H9 (cell line): ENCODE data around the gene TCOF1. TPM values are rescaled to one million over a fixed set of nuclear protein-coding genes. Genes with fewer than 3 reads are reported as not detected.

Experiments used
- DNase-seq: peaks from one replicate; pipeline ENCODE4 v3.0.0-alpha.2; 2017
- H2AFZ ChIP-seq: one replicate; pipeline ENCODE4 v1.6.1; 2013; ENCODE audit warnings: mild to moderate bottlenecking, low read length, control low read depth, moderate library complexity
- H2AK5ac ChIP-seq: 2 replicates; pipeline ENCODE4 v1.6.1; 2013; ENCODE audit warnings: low read length, control low read depth, mixed read lengths; ENCODE audit not compliant: insufficient read length
- H2BK120ac ChIP-seq: one replicate; pipeline ENCODE4 v1.6.1; 2013; ENCODE audit warnings: low read depth, mild to moderate bottlenecking, low read length, control low read depth, inconsistent platforms; ENCODE audit not compliant: poor library complexity, severe bottlenecking
- H2BK12ac ChIP-seq: 2 replicates; pipeline ENCODE4 v1.6.1; 2013; ENCODE audit warnings: low read length, control low read depth, mixed read lengths, low read depth; ENCODE audit not compliant: insufficient read length
- H2BK15ac ChIP-seq: 2 replicates; pipeline ENCODE4 v1.6.1; 2013; ENCODE audit warnings: low read depth, low read length, control low read depth
- H2BK20ac ChIP-seq: one replicate; pipeline ENCODE4 v1.6.1; 2013; ENCODE audit warnings: low read depth, mild to moderate bottlenecking, low read length, control low read depth, inconsistent platforms; ENCODE audit not compliant: poor library complexity, severe bottlenecking
- H2BK5ac ChIP-seq: 2 replicates; pipeline ENCODE4 v1.6.1; 2013; ENCODE audit warnings: low read length, control low read depth, mixed read lengths; ENCODE audit not compliant: insufficient read length
- H3K14ac ChIP-seq: 2 replicates; pipeline ENCODE4 v1.6.1; 2013; ENCODE audit warnings: low read length, control low read depth; ENCODE audit not compliant: insufficient read depth
- H3K18ac ChIP-seq: 2 replicates; pipeline ENCODE4 v1.6.1; 2013; ENCODE audit warnings: low read depth, mild to moderate bottlenecking, mixed read lengths, low read length, control low read depth; ENCODE audit not compliant: insufficient read length
- H3K23ac ChIP-seq: 2 replicates; pipeline ENCODE4 v1.6.1; 2013; ENCODE audit warnings: low read length, control low read depth, mixed read lengths, low read depth; ENCODE audit not compliant: insufficient read length
- H3K23me2 ChIP-seq: 2 replicates; pipeline ENCODE4 v1.6.1; 2013; ENCODE audit warnings: low read depth, mild to moderate bottlenecking, mixed read lengths, low read length, control low read depth; ENCODE audit not compliant: insufficient read length, poor library complexity, severe bottlenecking
- H3K27ac ChIP-seq: 2 replicates; pipeline ENCODE4 v1.5.1; 2013; ENCODE audit warnings: low read length, control low read depth, mixed read lengths, low read depth; ENCODE audit not compliant: insufficient read length
- H3K27me3 ChIP-seq: 2 replicates; pipeline ENCODE4 v1.6.1; 2013; ENCODE audit warnings: low read length, control low read depth, inconsistent platforms; ENCODE audit not compliant: insufficient read depth
- H3K4ac ChIP-seq: 2 replicates; pipeline ENCODE4 v1.6.1; 2013; ENCODE audit warnings: low read depth, mild to moderate bottlenecking, control low read depth, inconsistent platforms, low read length, moderate library complexity
- H3K4me1 ChIP-seq: 2 replicates; pipeline ENCODE4 v1.6.1; 2013; ENCODE audit warnings: low read length, control low read depth, inconsistent platforms; ENCODE audit not compliant: insufficient read depth
- H3K4me2 ChIP-seq: 2 replicates; pipeline ENCODE4 v1.6.1; 2013; ENCODE audit warnings: low read length, control low read depth, mixed read lengths; ENCODE audit not compliant: insufficient read length, insufficient read depth
- H3K56ac ChIP-seq: 2 replicates; pipeline ENCODE4 v1.6.1; 2013; ENCODE audit warnings: low read depth, mild to moderate bottlenecking, mixed read lengths, low read length, control low read depth; ENCODE audit not compliant: insufficient read length
- H3K79me1 ChIP-seq: 2 replicates; pipeline ENCODE4 v1.6.1; 2013; ENCODE audit warnings: low read depth, mild to moderate bottlenecking, moderate library complexity, low read length, control low read depth, inconsistent platforms; ENCODE audit not compliant: insufficient read depth, poor library complexity, severe bottlenecking
- H3K79me2 ChIP-seq: 2 replicates; pipeline ENCODE4 v1.6.1; 2013; ENCODE audit warnings: low read length, control low read depth, inconsistent platforms; ENCODE audit not compliant: insufficient read depth
- H3K9ac ChIP-seq: 2 replicates; pipeline ENCODE4 v1.6.1; 2013; ENCODE audit warnings: low read length, control low read depth, mixed read lengths; ENCODE audit not compliant: insufficient read length; ENCODE audit errors: extremely low read depth
- H3K9me3 ChIP-seq: one replicate; pipeline ENCODE4 v1.6.1; 2013; ENCODE audit warnings: low read depth, low read length, inconsistent platforms; ENCODE audit not compliant: control insufficient read depth
- H3T11ph ChIP-seq: one replicate; pipeline ENCODE4 v1.6.1; 2013; ENCODE audit warnings: mild to moderate bottlenecking, low read length, control low read depth, inconsistent platforms
- H4K20me1 ChIP-seq: one replicate; pipeline ENCODE4 v1.6.1; 2013; ENCODE audit not compliant: control insufficient read depth, insufficient read length, insufficient read depth
- H4K5ac ChIP-seq: 2 replicates; pipeline ENCODE4 v1.6.1; 2013; ENCODE audit warnings: low read depth, mild to moderate bottlenecking, mixed read lengths, low read length, control low read depth; ENCODE audit not compliant: insufficient read length
- H4K8ac ChIP-seq: replicated peaks from 2 replicates; pipeline ENCODE4 v1.6.1; 2013; ENCODE audit warnings: low read length, control low read depth, mixed read lengths, low read depth; ENCODE audit not compliant: insufficient read length
- H4K91ac ChIP-seq: 2 replicates; pipeline ENCODE4 v1.6.1; 2013; ENCODE audit warnings: low read depth, mild to moderate bottlenecking, moderate library complexity, mixed read lengths, low read length, control low read depth; ENCODE audit not compliant: insufficient read length
- H3K27ac Mint-ChIP-seq, 3 experiments: 2 replicates in 2 of 3; 3 replicates in 1 of 3; pipeline ENCODE4 v1.8.0; 2020 to 2021; ENCODE audit warnings: mixed read lengths in 3 of 3, mild to moderate bottlenecking in 1 of 3, moderate library complexity in 1 of 3
- H3K27me3 Mint-ChIP-seq: 2 replicates; pipeline ENCODE4 v1.8.0; 2021; ENCODE audit warnings: low read depth, mild to moderate bottlenecking, moderate library complexity, mixed read lengths
- H3K36me3 Mint-ChIP-seq, 3 experiments: 2 replicates in 2 of 3; 3 replicates in 1 of 3; pipeline ENCODE4 v1.8.0; 2020 to 2021; ENCODE audit warnings: low read depth in 3 of 3, mixed read lengths in 3 of 3; ENCODE audit not compliant: insufficient read depth in 1 of 3
- H3K4me1 Mint-ChIP-seq, 2 experiments: 2 replicates each; pipeline ENCODE4 v1.8.0; 2020; ENCODE audit warnings: mixed read lengths in 2 of 2
- H3K4me3 Mint-ChIP-seq, 2 experiments: 2 replicates in 1 of 2; 3 replicates in 1 of 2; pipeline ENCODE4 v1.8.0; 2020 to 2021; ENCODE audit warnings: mild to moderate bottlenecking in 2 of 2, mixed read lengths in 2 of 2, moderate library complexity in 1 of 2
- H3K9me3 Mint-ChIP-seq, 2 experiments: 2 replicates in 1 of 2; 3 replicates in 1 of 2; pipeline ENCODE4 v1.8.0; 2020; ENCODE audit warnings: mild to moderate bottlenecking in 2 of 2, mixed read lengths in 2 of 2, moderate library complexity in 1 of 2
- CTCF ChIP-seq: fragments of 200-600 bp; sonication (generic); conservative IDR thresholded peaks from 3 replicates; pipeline ENCODE4 v1.8.0; 2021; ENCODE audit warnings: antibody characterized with exemption, mild to moderate bottlenecking
- WGBS: extraction: QIAGEN DNeasy Blood & Tissue Kit; methylation state at CpG from one replicate; pipeline ENCODE4 v1.1.7; 2013; ENCODE audit warnings: missing lambda C conversion rate, low lambda C conversion rate, mixed read lengths; ENCODE audit not compliant: insufficient read length; ENCODE audit errors: extremely low coverage; 5-methylcytosine and 5-hydroxymethylcytosine counted together
- total RNA-seq: library from RNA; stranded (reverse); gene quantifications from 2 replicates; pipeline ENCODE4 v1.2.1, GENCODE V29; 2021

The TCOF1 gene
- total RNA-seq, 1 experiment from 2014 or later: 128 TPM

- Mint-ChIP-seq H3K4me1 (peaks cover 40 to 49% of the 10 kb centered on the region in 2 experiments), H3K4me3 (no peak overlapping the region), H3K27ac (peak overlapping the region in 2 of 3 experiments; percentile 61 to 70; a peak in 3 of 7 replicates), H3K36me3 (no peaks in the 10 kb centered on the region; a peak in 1 of 7 replicates), H3K27me3 (no peaks in the 10 kb centered on the region; the same call in none of the 2 replicates), H3K9me3 (no peaks in the 10 kb centered on the region; a peak in 1 of 5 replicates)
- H3K23me2 ChIP-seq: no peaks in the 10 kb centered on the region
- no peak overlapping the region for H3K4me2 ChIP-seq
- H2BK20ac ChIP-seq: no peak overlapping the region
- WGBS: no CpG with 5 or more reads among the region's 5 CpGs
- no peak overlapping the region for H3K4ac ChIP-seq
- no peak overlapping the region for H2AK5ac ChIP-seq
- no peak for DNase-seq
- no peak overlapping the region for H2BK12ac ChIP-seq
- peaks cover 4% of the 10 kb centered on the region; the same call in 1 of the 2 replicates for H3K4me1 ChIP-seq
- H3K79me2 ChIP-seq: no peaks in the 10 kb centered on the region
- H4K5ac ChIP-seq: no peak overlapping the region
- TF ChIP-seq CTCF: no peak
- H3K9me3 ChIP-seq: no peaks in the 10 kb centered on the region
- H3K14ac ChIP-seq: no peak overlapping the region
- H4K91ac ChIP-seq: no peak overlapping the region
- H3K9ac ChIP-seq: no peak overlapping the region
- no peak overlapping the region for H4K8ac ChIP-seq
- no peak overlapping the region for H2BK5ac ChIP-seq
- H2BK120ac ChIP-seq: no peak overlapping the region
- no peak overlapping the region for H3K23ac ChIP-seq
- no peak overlapping the region for H2BK15ac ChIP-seq
- H3K79me1 ChIP-seq: no peaks in the 10 kb centered on the region
- H3K27me3 ChIP-seq: no peaks in the 10 kb centered on the region
- no peak overlapping the region for H3K27ac ChIP-seq
- H4K20me1 ChIP-seq: no peaks in the 10 kb centered on the region
- no peak overlapping the region for H2AFZ ChIP-seq
- no peak overlapping the region for H3K56ac ChIP-seq
- H3T11ph ChIP-seq: no peak overlapping the region
- H3K18ac ChIP-seq: no peak overlapping the region
Observed at GRCh38 chr5:150411245-150411979, 53.9 kb downstream of the TCOF1 start.
